Measurements from ENCODE around the gene MID1.

Gene MID1

GRCh38 chrX:10525381-10526120, 94.8 kb downstream of the MID1 start:
- DNase-seq: no peak

GRCh38 chrX:10524578-10524977, 95.8 kb downstream of the MID1 start:
- DNase-seq: no peak

GRCh38 chrX:10519761-10520160, 100.6 kb downstream of the MID1 start:
- no peak for DNase-seq

- no peak for DNase-seq
Measured at GRCh38 chrX:10519278-10519677, 101.1 kb downstream of the MID1 start.

GRCh38 chrX:10518073-10518472, 102.3 kb downstream of the MID1 start:
- DNase-seq: no peak

- DNase-seq: no peak
Measured at GRCh38 chrX:10516781-10517322, 103.5 kb downstream of the MID1 start.

- DNase-seq: no peak
Measured at GRCh38 chrX:10514891-10515290, 105.5 kb downstream of the MID1 start.

- no peak for DNase-seq
Measured at GRCh38 chrX:10513974-10514373, 106.4 kb downstream of the MID1 start.

- no peak for DNase-seq
Measured at GRCh38 chrX:10512741-10513140, 107.6 kb downstream of the MID1 start.

- DNase-seq: no peak
Measured at GRCh38 chrX:10512258-10512657, 108.1 kb downstream of the MID1 start.

- no peak for DNase-seq
Measured at GRCh38 chrX:10509397-10509796, 111.0 kb downstream of the MID1 start.

GRCh38 chrX:10508891-10509290, 111.5 kb downstream of the MID1 start:
- DNase-seq: no peak

GRCh38 chrX:10507876-10508275, 112.5 kb downstream of the MID1 start:
- no peak for DNase-seq

- no peak for DNase-seq
Measured at GRCh38 chrX:10507181-10507580, 113.2 kb downstream of the MID1 start.

- no peak for DNase-seq
Measured at GRCh38 chrX:10506781-10507180, 113.6 kb downstream of the MID1 start.

GRCh38 chrX:10505726-10506125, 114.7 kb downstream of the MID1 start:
- no peak for DNase-seq

- no peak for DNase-seq
Measured at GRCh38 chrX:10502961-10503360, 117.4 kb downstream of the MID1 start.

GRCh38 chrX:10501611-10502010, 118.8 kb downstream of the MID1 start:
- DNase-seq: no peak

GRCh38 chrX:10496345-10496965, 123.9 kb downstream of the MID1 start:
- no peak for DNase-seq

GRCh38 chrX:10495677-10496076, 124.7 kb downstream of the MID1 start:
- no peak for DNase-seq

GRCh38 chrX:10492250-10492649, 128.1 kb downstream of the MID1 start:
- no peak for DNase-seq

GRCh38 chrX:10486373-10486772, 134.0 kb downstream of the MID1 start:
- no peak for DNase-seq

- DNase-seq: no peak
Measured at GRCh38 chrX:10485326-10485725, 135.1 kb downstream of the MID1 start.

GRCh38 chrX:10484683-10485247, 135.6 kb downstream of the MID1 start:
- DNase-seq: no peak
